Mucosa of stomach (tissue), 1 donor: ENCODE results near the gene ERICH2.

Experiments used
- H3K27me3 ChIP-seq: one replicate; pipeline ENCODE4 v1.7.0; 2013; ENCODE audit warnings: mild to moderate bottlenecking, low read length; ENCODE audit not compliant: control insufficient read depth, insufficient read depth
- H3K36me3 ChIP-seq: one replicate; pipeline ENCODE4 v1.7.0; 2013; ENCODE audit warnings: low read length; ENCODE audit not compliant: control insufficient read depth, insufficient read depth
- H3K4me1 ChIP-seq: one replicate; pipeline ENCODE4 v1.7.0; 2013; ENCODE audit warnings: mild to moderate bottlenecking, low read length; ENCODE audit not compliant: control insufficient read depth, insufficient read depth
- H3K4me3 ChIP-seq: one replicate; pipeline ENCODE4 v1.7.0; 2013; ENCODE audit warnings: low read length
- H3K9ac ChIP-seq: one replicate; pipeline ENCODE4 v1.7.0; 2013; ENCODE audit warnings: mild to moderate bottlenecking, low read length, moderate library complexity
- H3K9me3 ChIP-seq: one replicate; pipeline ENCODE4 v1.7.0; 2013; ENCODE audit warnings: mild to moderate bottlenecking, low read length, moderate library complexity; ENCODE audit not compliant: control insufficient read depth
- donor health status: Pancreatic carcinoma.

ERICH2 gene

DNA sequence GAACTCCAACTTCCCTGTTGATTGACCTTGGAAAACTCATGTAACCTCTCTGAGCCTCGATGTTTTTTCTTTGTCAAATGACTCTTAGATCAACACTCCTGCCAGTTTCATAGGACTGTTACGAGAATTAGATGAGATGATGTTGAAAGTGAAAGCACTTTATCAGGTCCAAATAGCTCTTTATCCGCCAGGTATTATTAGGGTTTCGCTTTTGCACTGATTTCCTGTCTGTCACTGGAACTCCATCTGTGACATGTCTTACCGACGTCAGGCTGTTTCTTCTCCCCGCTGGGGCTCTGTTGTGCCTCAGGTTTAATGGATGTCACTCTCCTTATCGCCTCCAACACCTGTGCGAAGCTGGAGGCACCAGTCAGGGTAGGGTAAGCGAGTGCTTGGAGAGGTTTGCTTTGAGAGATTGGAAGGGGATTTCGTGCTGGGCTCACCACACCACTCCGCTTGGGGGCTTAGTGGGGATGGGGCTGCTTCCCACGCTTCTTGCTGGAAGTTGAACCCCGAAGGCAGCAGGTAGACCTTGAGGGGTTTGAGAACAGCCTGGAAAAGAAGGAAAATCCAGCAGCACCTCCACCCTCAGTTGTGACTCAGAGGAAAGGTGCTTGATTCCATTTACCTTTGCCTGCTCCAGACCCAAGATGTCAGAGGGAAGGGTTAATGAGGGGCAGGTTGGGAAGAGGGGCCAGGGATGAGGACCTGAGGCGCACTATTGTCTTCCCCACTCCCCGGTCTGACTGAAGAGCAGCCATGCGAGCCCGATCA, 50.8 kb downstream of the ERICH2 start:
- Histone ChIP-seq H3K9me3 (no peaks in the 10 kb centered on the region), H3K9ac (no peak overlapping the region), H3K27me3 (peaks cover 94% of the 10 kb centered on the region), H3K36me3 (no peaks in the 10 kb centered on the region), H3K4me1 (peaks cover 55% of the 10 kb centered on the region), H3K4me3 (peak overlapping the region; percentile 5)

DNA sequence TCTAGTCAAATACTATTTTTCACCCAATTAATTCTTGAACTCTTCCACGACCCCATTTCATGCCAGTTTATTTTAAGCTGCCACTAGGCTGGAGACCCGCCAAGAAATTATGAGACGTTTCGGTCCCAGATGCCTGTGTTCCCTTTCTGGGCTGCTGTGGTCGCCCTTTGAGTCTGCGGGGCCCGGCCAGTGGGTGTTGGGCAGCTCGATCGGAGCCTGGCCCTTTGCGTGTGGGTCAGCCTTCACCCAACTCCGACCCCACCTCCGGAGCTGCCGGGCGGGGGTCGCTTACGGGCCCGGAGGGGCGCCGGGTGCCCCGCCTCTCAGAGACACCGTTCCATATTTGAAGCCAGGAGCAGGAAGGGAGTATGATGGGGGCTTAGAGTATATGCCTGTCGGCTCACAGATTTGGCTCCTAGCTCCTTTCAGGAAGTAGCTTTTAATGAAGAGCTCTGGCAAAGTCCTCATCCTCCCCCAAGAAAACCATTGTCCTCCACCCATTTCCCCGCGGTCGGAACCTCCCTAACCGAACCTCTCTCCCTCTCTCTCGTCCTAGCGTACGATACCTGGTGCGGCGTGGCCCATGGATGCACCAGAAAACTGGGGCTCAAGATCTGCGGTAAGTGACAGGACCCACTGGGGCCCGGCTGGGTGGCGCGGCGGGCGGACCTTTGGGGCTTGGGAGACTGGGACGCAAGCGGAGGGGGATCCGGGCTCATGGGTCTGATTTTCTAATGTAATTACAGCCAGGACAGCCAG, 51.5 kb downstream of the ERICH2 start:
- Histone ChIP-seq H3K4me1 (peaks cover 51% of the 10 kb centered on the region), H3K9me3 (no peaks in the 10 kb centered on the region), H3K9ac (no peak overlapping the region), H3K36me3 (no peaks in the 10 kb centered on the region), H3K27me3 (peaks cover 86% of the 10 kb centered on the region), H3K4me3 (no peak overlapping the region)

DNA sequence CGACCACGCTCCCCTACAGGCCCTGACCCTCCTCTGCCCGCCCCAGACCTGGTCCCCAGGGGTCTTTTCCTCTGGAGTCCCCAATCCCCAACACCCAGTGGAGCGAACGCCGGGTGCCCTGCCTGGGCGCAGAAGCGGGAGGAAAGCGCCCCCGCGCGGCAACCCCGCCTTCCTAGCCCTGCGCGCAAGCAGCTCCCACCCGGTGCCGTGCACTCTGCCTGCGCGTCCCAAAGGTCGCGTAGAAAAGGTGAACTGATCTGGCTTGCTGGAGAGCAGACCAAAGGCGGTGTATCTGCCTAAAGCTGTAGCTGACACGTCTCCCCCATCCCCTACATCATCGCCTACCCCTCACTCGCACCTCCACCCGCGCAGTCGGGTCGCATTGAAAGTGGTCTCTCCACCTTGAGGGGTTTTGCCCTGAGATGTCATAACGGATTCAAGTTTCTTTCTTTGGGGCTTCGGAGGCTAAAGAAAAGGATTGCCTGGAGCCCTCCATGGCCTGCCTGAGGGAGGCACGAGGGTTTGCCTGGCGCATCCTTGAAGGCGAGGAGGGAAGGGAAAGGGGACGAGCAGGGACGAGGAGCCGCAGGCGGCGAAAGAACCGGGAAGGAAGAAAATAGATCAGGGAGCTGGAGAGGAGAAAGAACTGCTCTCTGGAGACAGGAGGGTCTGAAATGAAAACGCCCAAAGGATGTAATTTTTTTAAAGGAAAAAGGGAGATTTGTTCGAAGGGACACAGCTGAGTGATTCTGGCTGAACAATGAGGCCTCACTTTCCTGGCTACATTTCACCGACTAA, 52.3 kb downstream of the ERICH2 start:
- H3K9ac ChIP-seq, result no peak overlapping the region
- peaks cover 85% of the 10 kb centered on the region for H3K27me3 ChIP-seq
- H3K9me3 ChIP-seq, result no peaks in the 10 kb centered on the region
- peaks cover 45% of the 10 kb centered on the region for H3K4me1 ChIP-seq
- no peaks in the 10 kb centered on the region for H3K36me3 ChIP-seq
- no peak overlapping the region for H3K4me3 ChIP-seq

DNA sequence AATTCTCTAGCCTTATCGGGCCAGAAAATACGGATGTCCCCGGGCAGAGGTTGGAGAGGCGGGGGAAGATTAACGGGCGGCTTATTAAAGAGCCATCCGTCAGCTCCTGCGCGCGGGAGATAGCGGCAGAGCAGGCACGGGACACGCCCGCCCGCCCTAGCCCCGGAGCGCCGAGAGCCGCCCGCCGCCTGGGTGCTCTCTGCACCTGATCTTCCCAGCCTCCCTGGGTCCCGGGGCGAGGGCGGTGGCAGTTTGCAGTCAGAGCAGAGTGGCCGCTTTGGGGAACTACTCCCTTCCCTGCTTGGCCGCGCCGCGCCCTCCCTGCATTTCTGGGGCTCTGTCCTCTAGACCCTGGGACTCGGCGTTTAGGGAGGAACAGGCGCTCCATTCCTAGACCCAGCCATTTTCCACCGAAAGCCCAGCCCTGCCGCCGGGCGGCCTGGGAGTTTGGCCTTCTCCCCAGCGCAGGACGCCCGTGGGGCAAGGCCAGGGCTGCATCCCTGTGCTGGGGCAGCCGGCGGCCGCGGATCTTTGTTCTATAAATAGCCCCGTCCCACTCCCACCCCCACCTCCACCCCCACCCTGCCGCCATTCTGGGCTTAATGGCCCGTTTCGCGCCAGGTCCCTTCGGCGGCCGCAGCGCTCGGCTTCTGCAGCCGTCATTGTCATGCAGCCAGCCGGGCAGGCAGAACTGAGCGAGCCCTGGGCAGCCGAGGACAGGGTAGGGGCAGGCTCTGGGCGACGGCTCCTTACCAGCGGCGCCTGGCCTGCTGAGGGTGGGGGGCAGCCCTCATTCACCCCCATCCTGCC, 53.1 kb downstream of the ERICH2 start:
- Histone ChIP-seq H3K4me1 (peaks cover 38% of the 10 kb centered on the region), H3K4me3 (no peak overlapping the region), H3K36me3 (no peaks in the 10 kb centered on the region)

DNA sequence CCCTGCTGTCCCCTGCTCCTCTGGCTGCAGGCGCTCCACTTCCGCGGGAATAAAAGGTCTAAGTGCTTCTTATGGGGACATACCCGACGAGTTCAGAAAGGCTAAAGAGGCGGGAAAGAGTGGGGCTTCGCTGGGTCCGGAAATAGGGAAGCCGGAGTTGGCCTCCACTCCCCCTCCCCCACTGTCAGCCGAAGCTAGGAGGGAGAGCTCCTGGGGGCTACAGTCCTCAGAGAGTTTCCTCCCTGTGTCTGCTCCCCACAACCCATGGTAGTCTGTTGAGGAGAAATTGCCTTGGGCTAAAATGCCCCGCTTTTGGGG, 53.7 kb downstream of the ERICH2 start:
- H3K36me3 ChIP-seq, result no peaks in the 10 kb centered on the region
- H3K4me3 ChIP-seq, result no peak overlapping the region
- peaks cover 84% of the 10 kb centered on the region for H3K27me3 ChIP-seq
- H3K9ac ChIP-seq, result no peak overlapping the region
- H3K4me1 ChIP-seq, result peaks cover 32% of the 10 kb centered on the region
- no peaks in the 10 kb centered on the region for H3K9me3 ChIP-seq

More for the DNA sequence above, 53.1 kb downstream of the ERICH2 start:
- Histone ChIP-seq H3K27me3 (peaks cover 84% of the 10 kb centered on the region), H3K9ac (no peak overlapping the region), H3K9me3 (no peaks in the 10 kb centered on the region)

DNA sequence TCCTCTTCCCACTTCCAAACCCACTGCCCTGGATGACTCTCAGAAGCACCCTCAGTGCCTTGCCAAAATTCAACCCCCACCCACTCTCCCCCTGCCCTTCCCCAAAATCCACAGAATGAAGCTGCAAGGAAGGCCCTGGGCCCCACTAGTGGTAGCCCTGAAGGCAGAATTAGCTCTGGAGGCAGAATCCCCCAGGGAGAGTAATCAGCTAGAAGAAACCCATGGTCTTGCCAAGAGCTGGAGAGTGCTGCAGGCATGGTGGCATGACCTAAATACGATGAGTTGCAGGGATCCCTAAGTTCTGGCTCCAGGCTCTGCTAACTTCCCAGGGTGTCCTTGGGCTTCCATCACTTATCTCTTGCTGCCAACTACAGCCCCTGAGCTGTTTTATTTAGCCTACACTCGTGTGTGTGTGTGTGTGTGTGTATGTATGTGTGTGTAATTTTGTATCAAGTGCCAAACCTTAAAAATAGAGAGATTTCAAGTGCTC, 54.4 kb downstream of the ERICH2 start:
- no peak overlapping the region for H3K4me3 ChIP-seq
- H3K4me1 ChIP-seq, result peaks cover 31% of the 10 kb centered on the region
- H3K9ac ChIP-seq, result no peak overlapping the region
- peaks cover 79% of the 10 kb centered on the region for H3K27me3 ChIP-seq
- H3K36me3 ChIP-seq, result no peaks in the 10 kb centered on the region
- H3K9me3 ChIP-seq, result no peaks in the 10 kb centered on the region

DNA sequence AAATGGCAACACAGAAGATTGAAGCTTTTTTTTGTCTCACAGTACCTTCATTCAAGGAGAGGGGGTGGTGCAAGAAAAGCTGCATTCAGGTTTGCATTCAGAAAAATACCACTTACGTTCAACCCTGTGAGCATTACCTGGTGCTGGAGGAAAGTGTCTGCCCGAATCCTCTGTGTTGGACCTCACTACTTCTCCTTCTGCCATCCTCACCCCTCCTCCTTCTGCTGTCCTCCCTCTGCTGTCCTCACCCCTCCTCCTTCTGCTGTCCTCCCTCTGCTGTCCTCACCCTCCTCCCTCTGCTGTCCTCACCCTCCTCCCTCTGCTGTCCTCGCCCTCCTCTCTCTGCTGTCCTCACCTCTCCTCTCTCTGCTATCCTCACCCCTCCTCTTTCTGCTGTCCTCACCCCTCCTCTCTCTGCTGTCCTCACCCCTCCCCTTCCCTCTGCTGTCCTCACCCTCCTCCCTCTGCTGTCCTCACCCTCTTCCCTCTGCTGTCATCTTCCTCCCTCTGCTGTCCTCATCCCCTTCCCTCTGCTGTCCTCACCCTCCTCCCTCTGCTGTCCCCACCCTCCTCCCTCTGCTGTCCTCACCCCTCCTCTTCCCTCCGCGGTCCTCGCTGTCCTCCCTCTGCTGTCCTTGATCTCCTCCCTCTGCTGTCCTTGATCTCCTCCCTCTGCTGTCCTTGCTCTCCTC, 57.8 kb downstream of the ERICH2 start:
- peaks cover 44% of the 10 kb centered on the region for H3K27me3 ChIP-seq
- H3K9ac ChIP-seq, result no peak overlapping the region
- no peaks in the 10 kb centered on the region for H3K36me3 ChIP-seq
- no peak overlapping the region for H3K4me3 ChIP-seq
- peaks cover 2% of the 10 kb centered on the region for H3K4me1 ChIP-seq
- H3K9me3 ChIP-seq, result no peaks in the 10 kb centered on the region

DNA sequence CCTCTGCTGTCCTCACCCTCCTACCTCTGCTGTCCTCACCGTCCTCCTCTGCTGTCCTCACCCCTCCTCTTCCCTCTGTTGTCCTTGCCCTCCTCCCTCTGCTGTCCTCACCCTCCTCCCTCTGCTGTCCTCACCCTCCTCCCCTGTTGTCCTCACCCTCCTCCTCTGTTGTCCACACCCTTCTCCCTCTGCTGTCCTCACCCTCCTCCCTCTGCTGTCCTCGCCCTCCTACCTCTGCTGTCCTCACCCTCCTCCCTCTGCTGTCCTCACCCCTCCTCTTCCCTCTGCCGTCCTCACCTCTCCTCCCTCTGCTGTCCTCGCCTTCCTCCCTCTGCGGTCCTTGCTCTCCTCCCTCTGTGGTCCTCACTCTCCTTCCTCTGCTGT, 58.3 kb downstream of the ERICH2 start:
- H3K4me3 ChIP-seq, result no peak overlapping the region
- H3K36me3 ChIP-seq, result no peaks in the 10 kb centered on the region
- H3K27me3 ChIP-seq, result peaks cover 41% of the 10 kb centered on the region
- H3K4me1 ChIP-seq, result no peaks in the 10 kb centered on the region
- no peaks in the 10 kb centered on the region for H3K9me3 ChIP-seq
- no peak overlapping the region for H3K9ac ChIP-seq

DNA sequence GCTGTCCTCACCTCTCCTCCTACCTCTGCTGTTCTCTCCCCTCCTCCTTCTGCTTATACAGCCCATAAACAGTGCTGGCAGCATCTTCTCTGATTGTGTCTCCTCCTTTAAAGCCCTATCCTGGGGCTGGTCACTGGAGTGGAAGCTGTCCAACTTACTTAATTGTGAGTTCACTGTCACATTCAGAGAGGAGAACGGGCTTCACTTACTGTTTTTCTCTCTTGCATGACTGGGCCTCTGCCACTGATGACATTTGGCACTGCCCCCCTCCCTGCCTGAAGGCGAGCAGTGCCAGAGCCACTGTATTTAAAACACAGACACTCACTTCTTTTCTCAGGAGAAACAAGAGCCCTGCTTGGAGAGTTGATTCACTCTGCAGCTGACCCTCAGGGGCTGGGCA, 58.9 kb downstream of the ERICH2 start:
- H3K27me3 ChIP-seq, result peaks cover 39% of the 10 kb centered on the region

DNA sequence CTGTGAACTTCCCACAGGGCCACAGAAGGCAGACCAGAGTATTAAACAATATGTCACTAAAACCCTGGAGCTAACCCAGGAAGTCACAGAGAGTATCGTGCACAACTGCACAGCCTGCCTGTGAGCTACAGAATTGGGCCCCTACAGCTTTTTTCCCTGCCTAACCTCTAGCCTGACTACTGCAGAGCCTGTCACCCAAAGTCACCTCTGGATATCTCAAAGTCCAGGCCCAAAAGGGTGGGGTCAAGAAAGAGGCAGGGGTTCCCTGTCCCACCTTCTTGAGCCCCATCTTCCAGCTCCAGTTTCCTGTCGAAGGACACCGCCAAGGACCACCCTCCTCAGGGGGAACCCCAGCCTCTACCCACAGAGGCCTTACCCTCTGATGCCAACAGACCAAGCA, 60.0 kb downstream of the ERICH2 start:
- Histone ChIP-seq H3K36me3 (no peaks in the 10 kb centered on the region), H3K4me1 (no peaks in the 10 kb centered on the region), H3K9me3 (no peaks in the 10 kb centered on the region), H3K27me3 (peaks cover 28% of the 10 kb centered on the region), H3K4me3 (no peak overlapping the region), H3K9ac (no peak overlapping the region)

More for the DNA sequence above, 58.9 kb downstream of the ERICH2 start:
- no peak overlapping the region for H3K4me3 ChIP-seq
- no peaks in the 10 kb centered on the region for H3K36me3 ChIP-seq
- H3K4me1 ChIP-seq, result no peaks in the 10 kb centered on the region
- H3K9me3 ChIP-seq, result no peaks in the 10 kb centered on the region
- H3K9ac ChIP-seq, result no peak overlapping the region

DNA sequence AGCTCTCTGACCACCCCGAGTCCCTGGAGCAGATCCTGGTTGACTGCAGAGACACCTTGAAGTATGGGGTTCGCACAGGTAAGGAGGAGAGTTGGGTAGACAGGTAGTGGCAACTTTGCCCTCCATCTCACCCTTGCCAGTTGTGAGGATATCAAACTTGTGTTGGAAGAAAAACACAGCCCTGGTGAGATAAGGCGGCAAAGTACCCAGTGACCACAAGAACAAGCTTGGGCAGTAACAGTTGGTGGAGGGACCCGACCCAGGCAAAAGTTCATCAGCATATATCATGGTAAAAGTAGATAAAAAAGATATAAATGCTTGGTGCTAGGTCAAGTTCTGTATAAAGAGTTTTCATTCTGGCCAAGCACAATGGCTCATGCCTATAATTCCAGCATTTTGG, 60.9 kb downstream of the ERICH2 start:
- H3K4me1 ChIP-seq, result no peaks in the 10 kb centered on the region
- H3K9me3 ChIP-seq, result no peaks in the 10 kb centered on the region
- no peak overlapping the region for H3K9ac ChIP-seq
- H3K4me3 ChIP-seq, result no peak overlapping the region
- H3K36me3 ChIP-seq, result no peaks in the 10 kb centered on the region
- peaks cover 24% of the 10 kb centered on the region for H3K27me3 ChIP-seq
